D341Med (cell line): ENCODE data around the gene LCE5A.
"Not testable (repeated sequence)": the region's sequence is repeated elsewhere in the genome, so short reads cannot be mapped to it uniquely, and the experiment has no call there.

Experiments
- DNase-seq: peaks from one replicate; pipeline ENCODE4 v3.0.0; 2012; ENCODE audit warnings: low spot score

The LCE5A gene, protein sequence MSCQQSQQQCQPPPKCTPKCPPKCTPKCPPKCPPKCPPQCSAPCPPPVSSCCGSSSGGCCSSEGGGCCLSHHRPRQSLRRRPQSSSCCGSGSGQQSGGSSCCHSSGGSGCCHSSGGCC

DNA sequence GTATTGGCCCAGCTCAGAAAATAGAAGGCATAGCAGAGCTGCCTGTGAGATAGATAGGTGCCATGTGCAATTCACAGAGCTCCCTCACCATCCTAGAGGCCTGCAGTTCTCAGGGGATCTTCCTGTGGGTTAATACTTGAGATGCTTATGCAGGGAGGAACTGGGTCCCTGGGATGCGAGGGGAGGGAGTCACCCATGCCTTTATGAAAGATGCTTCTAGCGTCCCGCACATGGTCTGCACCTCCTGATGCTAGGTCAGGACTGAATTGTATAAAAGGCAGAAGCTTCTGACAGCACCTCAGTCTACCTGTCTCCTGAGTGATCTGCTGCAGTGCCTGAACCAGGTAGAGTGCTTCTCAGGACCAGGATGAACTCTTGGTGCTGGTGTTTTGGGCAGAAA, at the start of gene LCE5A:
Gene LCE5A (plus strand): TSS at position 301 of the 400 bp plus-strand sequence. CDS start 732 bp downstream, outside the sequence.
- no peak for DNase-seq

DNA sequence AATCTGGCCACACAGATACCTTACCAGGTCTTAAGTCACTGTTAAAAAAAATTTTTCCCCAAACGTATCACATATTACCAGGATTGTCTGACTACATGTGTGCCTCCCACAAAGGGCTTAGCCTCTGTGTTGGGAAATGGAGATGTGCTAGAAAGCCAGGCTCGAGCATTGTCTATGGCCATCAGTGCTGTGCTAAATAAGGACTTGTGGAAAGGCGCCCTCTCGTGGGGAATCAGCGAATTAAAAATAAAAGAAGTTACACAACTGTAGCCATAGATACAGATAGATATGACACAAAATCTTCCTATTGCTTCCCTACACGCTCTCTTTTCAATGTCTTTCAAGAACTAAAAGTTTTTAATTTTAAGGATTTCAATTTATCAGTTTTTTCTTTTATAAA, 49.1 kb upstream of the LCE5A start:
- DNase-seq = no peak

DNA sequence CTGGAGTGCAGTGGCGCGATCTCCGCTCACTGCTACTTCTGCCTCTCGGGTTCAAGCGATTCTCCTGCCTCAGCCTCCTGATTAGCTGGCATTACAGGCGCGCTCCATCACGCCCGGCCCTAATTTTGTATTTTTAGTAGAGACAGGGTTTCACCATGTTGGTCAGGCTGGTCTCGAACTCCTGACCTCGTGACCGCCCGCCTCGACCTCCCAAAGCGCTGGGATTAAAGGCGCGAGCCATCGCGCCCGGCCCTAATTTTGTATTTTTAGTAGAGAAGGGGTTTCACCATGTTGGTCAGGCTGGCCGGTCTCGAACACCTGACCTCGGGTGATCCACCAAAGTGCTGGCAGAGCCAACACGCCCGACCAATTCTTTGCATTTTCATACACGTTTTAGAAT, 48.0 kb upstream of the LCE5A start:
- no peak for DNase-seq

DNA sequence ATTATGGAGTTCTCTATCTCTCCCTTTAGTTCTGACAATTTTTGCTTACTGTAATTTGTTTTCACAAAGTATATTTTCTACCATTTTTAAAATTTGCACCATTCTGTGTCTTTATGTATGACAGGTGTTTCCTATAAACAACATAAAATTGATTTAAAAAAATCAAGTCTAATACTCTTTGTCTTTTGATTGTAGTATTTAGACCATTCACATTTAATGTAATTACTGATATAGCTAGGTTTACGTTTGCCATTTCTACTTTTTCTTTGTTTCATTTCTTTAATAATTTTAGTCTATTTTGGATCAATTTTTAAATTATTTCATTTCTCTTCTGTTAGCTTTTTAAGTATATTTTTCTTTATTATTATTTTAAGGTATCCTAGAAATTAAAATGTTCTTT, 44.4 kb upstream of the LCE5A start:
- no peak for DNase-seq

DNA sequence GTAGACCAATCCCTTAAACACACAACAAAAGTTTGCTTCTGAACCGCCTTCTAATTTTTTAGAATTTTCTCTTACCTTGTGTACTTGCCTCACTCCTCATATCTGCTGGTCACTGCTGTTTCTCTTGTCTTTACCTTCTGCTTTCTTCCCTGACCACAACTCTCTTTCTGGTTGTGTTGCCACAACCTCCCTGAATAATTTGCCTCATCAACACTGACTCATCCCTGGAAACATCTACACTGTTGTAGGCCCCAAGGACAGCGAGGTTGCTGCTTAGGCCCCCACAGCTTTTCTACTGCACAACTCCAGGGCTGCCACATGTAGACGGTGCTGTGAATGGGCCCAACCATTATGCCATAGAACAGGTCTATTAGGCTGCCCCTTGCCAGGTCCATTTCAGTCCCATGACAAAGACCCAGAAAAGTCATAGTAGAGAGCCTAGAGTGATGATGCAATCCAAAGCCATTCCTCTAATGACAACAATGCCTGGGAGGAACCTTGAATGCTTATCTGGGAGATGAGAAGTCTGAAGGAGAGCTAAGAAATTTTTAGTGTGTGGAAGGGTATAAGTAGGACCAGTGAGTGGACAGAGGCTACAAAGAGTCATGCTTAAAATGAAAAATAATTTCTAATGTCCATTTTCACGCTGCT, 36.6 kb upstream of the LCE5A start:
- no peak for DNase-seq

DNA sequence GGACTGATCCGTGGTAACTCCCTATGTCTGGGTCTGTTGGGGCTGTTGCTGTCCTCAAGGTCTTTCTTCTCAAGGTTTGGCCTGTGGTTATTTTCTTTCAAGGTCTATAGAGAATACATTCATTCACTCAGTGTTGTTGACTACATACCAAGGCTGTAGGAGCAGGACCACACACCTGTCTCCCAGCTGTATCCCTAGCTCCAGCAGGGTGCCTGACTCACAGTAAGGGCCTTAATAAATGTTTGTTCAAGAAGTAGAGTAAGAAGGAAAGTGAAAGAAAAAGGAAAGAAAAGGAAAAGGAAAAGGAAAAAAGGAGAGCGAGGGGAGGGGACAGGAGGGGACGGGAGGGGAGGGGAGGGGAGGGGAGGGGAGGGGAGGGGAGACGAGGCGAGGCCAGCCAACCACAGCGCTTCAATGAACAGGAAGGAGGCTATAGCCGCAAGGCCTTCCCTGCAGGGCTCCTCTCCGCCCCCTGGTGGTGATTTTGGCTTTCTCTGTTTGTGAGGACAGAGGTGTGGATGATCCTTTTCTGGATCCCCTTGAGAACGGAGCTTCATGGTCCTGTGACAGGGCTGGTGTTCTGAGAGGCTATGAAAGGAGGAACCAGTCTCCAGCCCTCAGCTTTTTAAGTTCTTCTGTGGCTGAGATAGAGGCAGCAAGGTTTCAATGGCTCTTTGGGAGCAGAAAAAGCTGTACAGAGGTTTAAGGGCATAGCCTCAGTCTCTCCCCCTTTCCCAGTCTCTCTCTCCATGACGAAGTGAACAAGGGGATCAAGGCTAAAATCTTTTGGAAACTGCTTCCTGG, 30.6 kb upstream of the LCE5A start:
- no peak for DNase-seq

DNA sequence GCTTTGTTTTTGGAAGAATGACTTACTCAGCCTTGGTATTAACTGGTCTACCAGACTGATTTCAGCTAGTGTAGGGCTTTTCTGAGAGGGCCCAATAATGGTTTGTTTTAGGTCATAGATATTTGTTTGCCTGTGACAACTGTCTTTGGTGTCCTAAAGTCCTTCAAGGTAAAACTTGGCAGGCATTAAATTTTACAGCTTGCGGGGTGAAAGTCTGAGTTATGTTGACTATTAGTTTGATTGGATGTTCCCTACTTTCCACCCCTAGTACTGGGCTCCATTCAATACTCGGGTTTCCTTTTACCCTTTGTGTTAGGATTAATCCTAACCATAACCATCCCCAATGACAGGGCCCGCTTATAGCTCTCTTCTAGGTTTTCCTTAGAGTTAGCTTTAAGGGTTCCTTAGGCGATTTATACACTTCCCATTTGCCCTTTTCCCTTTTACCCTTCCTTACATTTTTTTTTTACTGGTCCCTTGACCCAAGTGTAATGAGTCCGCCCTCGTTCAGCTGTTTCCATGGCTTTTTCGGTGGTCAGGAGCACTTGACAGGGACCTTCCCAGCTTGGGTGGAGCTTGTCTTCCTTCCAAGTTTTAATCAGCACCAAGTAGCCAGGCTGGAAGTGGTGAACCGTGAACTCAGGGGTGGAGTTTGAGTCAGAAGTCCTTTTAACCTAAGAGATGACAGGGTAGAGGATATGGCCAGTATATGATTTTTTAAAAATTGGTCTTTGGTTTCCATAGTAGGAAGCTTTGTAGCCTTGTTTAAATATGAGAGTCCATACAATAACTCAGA, 28.5 kb upstream of the LCE5A start:
- DNase-seq = no peak

DNA sequence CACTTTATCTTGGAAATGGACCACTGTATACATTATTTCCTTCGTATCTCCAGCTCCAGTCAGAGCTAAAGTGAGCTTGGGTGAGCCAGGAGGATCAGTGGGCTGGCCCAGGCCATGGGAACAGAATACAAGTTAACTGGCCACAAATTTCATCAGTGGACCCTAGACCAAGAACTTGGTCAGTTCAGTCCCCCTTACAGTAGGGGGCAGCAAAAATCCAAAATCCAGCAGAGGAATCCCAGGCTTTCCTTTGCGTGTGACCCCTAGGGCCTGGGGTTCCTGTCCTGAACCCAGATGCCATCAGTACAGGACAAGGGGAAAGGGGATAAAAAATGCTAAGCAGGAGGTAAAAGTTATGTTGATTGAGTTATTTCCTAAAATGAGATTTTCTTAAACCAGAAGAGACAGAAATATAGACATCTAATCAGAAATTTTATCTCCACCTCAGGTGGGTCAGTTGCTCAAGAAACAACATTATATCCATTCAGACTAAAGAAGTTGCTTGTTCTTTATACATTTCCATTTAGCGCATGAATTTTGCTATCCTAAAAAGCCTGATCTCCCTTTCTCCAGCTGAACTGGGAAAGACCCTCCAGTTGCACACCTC, 24.1 kb upstream of the LCE5A start:
- no peak for DNase-seq

DNA sequence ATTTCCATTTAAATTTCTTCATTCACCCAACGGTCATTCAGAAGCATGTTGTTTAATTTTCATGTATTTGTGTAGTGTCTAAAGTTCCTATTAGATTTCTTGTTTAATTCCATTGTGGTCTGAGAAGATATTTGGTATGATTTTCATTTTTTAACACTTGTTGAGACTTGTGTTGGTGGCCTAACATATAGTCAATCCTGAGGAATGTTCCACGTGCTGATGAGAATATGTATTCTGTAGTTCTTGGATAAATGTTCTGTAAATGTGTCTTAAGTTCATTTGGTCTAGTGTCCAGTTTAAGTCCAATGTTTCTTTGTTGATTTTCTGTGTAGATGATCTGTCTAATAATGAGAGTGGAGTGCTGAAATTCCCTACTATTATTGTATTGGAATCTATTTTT, 22.7 kb upstream of the LCE5A start:
- no peak for DNase-seq

DNA sequence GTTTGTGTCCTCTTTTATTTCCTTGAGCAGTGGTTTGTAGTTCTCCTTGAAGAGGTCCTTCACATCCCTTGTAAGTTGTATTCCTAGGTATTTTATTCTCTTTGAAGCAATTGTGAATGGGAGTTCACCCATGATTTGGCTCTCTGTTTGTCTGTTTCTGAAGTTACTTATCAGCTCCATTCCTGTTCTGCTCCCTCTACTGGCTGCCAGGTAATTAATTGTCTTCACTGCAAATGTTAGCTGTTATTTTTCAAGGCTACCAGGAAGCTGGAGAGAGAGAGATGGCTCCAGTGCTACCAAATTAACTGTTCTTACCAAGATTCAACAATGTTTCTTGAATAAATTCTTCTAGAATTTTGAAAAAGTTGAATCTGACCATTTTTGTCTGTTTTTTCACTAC, 19.1 kb upstream of the LCE5A start:
- not testable (repeated sequence) for DNase-seq

DNA sequence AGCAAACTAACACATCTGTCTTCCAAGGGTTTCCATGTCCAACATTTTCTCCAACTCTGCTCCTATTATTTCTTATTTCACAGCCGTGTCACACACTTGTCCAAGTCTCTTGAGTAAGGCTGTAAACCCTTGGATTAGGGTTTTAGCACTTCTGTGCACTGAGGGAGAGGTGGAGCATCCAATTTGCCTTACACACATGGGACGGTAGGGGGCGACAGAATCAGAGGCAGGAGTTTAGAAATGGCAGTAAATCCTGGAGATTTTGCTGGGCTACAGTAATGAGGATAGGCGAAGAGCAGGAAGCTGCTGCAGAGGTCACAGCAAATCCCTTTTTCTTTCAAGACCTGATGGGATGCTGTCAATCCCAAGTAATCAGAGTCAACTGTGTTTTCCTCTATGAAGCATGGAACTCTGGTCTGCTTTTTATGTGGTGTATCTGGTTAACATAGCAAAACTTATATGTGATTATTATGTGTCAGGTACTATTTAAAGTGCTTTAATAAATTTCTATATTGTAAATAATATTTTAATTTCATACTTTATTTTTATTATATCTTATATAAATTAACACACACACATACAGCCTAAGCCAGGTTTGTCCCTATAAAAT, 15.4 kb upstream of the LCE5A start:
- DNase-seq = no peak

DNA sequence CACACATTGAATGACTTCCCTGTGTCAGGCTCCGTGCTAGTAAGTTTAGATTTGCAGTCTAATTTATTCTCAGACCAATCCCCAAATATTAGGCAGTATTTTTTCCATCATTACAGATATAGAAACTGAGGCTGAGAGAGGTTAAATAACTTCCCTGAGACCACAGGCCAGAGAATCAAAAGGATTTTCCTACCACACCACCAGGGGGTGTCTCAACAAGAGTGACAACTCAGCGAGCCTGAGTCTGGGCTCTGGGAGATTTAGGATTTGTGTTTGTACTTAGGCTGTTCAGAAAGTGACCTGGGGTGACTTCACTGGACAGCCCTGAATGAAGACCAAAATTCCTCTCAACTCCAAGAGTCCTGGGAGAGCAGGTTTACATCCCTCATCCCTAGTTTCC, 13.3 kb upstream of the LCE5A start:
- no peak for DNase-seq

DNA sequence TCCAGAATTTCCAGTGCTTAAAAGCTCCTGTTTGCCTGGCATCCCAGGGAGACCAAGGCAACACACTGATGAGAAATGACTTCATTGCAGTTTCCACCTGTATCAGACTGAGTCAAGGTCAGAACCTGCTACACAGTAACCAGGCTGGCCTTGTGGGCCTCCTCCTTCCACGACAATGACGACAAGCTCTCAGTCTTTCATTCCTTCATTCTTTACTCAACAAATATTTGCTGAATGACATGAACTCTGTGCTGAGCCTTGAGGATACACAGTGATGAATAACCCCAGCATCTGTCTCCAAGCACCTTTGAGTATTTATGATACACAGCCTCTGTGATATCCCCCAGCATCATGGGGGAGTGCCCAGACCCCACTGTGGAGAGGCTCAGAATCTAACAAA, 8.9 kb upstream of the LCE5A start:
- DNase-seq = no peak

DNA sequence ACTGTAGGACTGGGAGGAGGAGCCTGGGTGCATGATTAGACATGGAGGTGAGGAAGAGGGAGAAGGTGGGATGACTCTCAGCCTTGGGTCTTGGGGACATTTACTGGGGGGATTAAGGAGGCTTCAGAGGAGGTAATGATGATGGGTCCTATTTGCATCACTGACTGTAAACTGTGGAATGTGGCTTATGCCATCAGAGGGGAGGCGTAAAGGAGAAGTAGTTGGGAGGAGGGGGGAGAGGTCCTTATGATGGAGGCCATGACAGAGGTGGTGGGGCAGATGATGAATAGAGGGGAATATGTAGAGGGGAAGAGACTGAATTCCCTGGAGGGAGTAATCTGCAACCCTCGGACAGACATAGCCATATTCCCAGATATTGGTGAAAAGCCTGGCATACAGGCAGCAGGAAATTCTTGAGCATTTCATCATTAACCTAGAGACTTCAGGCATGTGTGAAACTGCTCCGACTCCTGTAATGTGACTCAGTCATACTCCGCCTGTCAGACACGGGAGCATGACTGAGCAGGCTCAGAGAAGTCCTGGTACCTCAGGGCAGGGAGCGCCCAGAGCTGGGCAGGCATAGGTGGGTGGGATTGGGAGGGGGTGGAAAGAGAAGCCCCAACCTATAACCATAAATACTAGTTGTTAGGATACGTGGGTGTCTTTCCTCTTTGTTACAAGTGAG, 8.0 kb upstream of the LCE5A start:
- DNase-seq = no peak

DNA sequence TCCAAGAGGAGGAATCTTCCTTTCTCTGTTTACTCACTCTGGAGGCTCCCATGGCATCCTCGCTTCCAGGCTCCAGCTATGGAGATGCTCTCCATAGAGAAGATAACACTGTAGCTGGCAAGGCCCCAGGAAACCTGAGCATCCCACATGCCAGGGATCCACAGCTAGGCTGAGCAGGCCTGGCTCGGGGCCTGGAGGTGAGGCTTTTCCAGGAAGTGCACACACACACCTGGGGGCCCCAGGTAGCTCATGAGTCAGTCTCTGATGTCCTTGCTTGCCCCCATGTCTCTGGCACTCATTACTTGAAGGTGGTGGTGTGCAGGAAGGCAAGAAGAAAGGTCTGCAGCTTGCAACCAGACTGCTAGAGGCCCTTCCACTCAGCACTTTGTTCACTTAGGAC, 5.5 kb upstream of the LCE5A start:
- DNase-seq = no peak

DNA sequence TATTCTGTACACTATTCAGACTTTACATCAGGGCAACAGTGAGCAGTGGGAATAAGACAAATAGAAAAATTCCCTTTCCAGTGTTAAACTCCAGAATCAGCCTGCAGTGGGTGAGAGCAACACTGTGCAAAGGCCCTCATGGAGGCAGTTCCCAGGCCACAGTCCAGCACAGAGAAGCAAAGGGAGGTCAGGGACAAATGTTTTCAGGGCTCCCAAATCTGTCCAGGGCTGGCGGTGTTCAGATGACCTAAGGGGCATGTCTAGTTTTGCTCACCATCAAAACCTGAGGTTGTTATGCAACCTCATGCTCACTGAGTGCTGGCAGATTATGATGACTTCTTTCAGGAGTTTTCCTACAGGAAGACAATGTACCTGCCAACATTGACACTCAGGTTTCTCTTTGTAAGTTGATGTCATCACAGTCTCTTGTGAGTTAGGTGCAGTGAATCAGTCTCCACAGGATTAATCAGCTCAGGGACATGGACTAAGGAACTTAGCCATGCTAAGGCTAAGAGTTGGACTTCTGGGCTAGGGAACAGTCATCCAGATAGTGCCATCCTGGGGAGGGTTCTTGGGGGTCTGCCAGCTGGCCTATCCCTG, 3.6 kb upstream of the LCE5A start:
- DNase-seq = no peak

DNA sequence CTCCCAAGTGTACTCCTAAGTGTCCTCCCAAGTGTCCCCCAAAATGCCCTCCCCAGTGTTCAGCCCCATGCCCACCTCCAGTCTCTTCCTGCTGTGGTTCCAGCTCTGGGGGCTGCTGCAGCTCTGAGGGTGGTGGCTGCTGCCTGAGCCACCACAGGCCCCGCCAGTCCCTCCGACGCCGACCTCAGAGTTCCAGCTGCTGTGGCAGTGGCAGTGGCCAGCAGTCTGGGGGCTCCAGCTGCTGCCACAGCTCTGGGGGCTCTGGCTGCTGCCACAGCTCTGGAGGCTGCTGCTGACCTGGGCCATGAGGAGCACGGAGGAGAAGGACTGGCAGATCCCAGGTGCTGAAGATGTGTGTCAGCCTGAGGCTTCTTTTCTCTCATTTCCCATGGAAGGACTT, 993 bp downstream of the LCE5A start:
- DNase-seq = no peak

DNA sequence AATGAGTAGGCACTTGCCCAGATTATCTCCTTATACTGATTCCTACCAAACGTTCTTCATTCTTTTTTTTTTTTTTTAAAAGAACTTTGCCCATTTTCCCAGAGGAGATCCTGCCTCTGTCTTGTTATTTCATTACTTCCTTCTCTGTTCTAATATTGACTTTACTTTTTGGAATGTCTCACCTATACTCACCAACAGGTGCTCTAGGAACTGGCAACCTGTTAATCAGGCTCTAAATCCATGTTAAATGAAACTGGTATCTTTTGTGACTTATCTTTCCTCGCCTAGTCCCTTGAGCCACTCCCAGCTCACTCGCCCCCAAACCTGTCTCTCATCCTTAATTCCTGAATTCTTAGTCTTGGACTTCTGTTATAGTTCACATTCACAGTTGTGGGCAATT, 2.5 kb downstream of the LCE5A start:
- DNase-seq = no peak

DNA sequence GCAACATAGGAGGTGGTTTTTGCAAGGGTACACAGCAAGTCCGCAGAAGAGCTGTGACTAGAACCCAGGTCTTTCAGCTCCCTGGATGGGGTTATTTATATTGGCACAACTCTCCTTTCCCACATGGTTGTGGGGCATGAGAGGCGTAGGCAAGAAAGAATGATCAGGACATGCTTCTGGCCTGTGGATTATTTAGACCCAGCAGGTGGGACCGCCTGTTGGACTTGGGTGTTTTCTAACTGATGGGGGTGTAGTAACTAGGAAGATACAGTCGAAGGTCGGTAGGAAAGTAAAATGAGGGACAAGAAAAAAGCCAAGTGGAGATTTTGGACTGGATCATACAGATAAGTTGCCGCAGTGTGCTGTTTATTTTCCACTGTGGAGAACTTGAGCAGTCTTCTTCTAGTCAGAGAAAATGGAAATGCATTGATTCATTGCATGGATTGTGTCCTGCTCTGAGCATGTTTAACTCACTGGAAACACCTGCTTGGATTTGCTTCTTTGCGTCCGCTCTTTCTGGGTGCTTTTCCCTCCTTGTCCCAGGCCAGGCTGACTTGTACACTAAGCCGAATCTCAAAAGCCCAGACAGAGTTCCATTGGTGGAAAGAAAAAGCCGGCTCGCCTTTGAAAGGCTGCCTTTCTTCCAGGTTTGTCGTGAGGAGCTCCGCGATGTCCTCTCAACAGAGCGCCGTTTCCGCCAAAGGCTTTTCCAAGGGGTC, 4.3 kb downstream of the LCE5A start:
- no peak for DNase-seq

DNA sequence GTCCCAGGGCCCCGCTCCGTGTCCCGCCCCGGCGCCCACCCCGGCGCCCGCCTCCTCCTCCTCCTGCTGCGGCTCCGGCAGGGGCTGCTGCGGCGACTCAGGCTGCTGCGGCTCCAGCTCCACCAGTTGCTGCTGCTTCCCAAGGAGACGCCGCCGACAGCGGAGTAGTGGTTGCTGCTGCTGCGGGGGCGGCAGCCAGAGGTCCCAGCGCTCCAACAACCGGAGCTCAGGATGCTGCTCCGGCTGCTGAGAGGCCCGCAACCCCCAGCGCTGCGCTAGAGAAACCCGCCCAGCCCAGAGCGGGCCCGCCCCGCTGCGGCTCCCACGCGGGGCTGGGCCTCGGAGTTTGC, 4.8 kb downstream of the LCE5A start:
- DNase-seq = no peak
